Measurements from ENCODE around the gene SMPD3.

GRCh38 chr16:68350813-68351350 lies 97.4 kb downstream of the SMPD3 start:
- TF ChIP-seq REST (IDR thresholded peaks at IDR 0.05; ENCODE audit: borderline replicate concordance) (no peak), REST (CRISPR knock-in tag; IDR thresholded peaks at IDR 0.05; ENCODE audit: low read depth) (no peak), FOXJ3 (CRISPR knock-in tag; IDR thresholded peaks at IDR 0.05) (no peak), PHB2 (IDR thresholded peaks at IDR 0.05; ENCODE audit: low read depth) (no peak), JUN (IDR thresholded peaks at IDR 0.05; ENCODE audit: borderline replicate concordance, low read depth, low read length) (no peak), JUN (CRISPR knock-in tag; IDR thresholded peaks at IDR 0.05; ENCODE audit: borderline replicate concordance) (no peak), ZBTB2 (IDR thresholded peaks at IDR 0.05) (no peak)
